Measurements from ENCODE around the gene GALC.
"Not testable (repeated sequence)": the region's sequence is repeated elsewhere in the genome, so short reads cannot be mapped to it uniquely, and the experiment has no call there.

The GALC gene

DNA sequence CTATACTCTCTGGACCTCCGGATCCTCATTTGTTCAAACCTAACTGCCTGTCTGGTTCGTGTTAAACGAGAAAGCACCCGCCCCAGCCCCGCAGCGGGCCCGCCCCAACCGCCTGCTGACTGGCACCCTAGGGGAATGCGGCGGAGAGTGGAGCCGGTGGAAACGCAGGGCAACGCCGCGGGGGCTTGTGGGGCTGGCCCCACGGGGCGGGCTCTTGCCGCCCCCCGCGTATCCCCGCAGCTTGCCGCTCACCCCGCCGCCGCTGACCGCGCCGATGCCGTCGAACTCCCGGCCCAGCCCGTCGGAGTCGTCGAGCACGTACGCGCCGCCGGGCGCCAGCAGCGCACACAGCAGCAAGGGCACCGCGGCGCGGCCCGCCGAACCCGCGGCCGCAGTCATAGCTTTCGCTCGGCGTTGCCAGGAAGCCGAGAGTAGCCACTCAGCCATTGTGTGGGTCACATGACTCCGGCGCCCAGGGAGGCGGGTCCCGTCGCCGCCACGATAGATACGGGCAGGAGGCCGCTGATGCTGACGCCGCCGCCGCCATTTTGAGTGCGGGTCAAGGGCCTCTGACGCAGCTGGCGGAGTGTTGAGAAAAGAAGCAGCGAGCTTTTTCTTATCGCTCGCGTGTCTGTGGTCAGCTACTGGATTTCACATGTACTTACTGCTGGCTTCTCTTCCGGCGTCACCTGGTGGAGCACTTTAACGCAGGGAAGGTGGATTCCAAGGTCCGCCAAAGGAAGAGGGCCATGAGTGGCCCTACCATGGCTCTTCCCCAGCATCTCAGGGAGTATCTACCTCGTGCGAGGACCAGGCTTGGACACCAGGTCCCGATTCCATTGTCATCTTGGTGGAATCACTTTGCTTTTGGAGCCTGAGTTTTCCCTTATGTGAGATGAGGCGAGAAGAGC lies at the start of gene GALC:
TSS of gene GALC (minus strand) at position 465 of the 911 bp plus-strand sequence. CDS start at position 447, 18 bp downstream.
- peak; percentile 96 for DNase-seq (ENCODE audit: low spot score)

DNA sequence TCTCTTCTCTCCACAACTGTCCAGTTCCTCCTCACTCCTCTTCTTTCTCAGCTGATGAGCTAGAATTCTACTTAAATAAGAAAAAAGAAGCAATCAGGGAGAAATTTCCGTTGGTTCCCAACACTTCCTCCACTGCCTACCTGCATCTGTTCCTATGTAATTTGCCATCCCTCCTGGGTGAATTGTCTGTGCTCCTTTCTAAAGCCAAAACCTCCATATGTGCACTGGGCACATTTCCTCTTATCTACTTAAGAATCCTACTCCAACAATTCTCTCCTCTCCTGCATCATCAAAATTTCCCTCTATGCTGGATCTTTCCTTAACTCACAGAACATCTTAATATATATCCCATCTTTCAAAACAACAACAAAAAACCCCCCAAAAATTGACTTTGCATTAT lies 47.2 kb upstream of the GALC start:
- no peak for DNase-seq (ENCODE audit: low spot score)

DNA sequence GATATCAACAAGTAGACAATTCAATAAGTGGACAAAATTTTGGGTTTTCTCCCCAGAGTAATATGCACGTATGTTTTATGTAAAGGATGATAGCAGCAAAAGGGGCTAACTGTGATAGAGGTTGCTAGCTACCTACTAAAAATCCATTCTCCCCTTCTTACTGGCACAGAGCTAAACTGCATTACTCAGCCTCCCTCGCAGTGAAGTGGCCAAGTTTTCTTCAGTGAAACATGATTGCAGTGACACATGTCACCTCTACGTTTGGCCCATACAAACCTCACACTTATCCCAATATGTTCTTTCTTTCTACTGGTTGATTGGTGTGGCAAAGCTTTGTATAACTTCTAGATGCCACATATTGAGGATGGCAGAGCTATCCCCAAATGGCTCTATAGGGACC lies 46.2 kb upstream of the GALC start:
- DNase-seq (ENCODE audit: low spot score): no peak

DNA sequence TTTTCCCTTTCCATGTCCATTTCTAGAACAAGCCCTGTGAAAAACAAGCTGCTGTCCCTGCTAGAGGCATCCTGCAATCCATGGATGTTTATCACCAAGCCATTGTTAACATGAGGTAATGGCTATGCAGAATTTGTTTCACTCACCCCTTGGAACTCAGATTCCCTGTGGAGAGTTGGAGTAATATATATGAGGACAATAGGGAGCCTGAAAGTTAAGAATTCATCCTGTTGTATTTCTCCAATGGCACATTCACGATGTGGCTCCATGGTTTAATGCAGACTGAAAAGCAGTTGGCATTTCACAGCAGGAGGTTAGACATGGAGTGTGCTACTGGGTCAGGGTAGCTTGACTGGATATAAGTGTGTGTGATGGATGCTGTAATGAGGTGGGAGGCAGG lies 44.3 kb upstream of the GALC start:
- no peak for DNase-seq (ENCODE audit: low spot score)

DNA sequence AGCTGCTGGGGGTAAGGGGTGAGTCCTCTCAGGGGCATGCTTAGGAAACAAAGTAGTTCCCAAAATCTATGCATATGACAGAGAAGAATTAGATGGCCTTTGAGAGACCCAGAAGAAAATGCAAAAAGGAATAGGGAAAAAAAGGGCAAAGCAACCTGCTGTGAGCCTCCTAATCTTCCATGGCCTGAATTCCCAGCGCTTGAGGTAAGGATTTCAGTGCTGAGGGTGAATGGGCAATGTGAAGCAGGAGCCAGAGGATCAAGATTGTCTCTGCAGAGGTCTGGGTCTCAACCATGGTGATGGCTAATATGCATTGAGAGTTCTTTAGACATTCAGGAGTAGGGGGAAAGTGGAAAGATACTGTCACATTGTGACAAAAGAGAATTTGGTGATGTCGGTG lies 43.4 kb upstream of the GALC start:
- DNase-seq (ENCODE audit: low spot score): no peak

DNA sequence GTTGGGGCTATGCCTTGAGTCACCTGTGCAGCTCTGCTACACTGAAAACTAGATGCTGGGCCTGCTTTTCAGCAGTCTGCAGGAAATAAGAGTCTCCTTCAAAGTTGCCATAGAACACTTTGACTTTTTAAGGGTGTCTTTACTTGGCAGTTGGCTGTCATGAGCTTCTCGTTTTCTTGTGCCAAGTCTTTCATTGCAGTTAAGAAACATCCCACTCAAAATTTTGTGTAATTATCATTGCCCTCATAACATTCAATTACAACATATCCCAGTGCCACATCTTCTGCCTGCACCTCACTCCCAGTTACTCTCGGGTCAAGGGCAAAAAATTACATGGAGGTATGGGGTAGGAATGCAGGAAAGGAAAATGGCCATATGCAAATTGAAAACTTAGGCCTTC lies 41.1 kb upstream of the GALC start:
- no peak for DNase-seq (ENCODE audit: low spot score)

DNA sequence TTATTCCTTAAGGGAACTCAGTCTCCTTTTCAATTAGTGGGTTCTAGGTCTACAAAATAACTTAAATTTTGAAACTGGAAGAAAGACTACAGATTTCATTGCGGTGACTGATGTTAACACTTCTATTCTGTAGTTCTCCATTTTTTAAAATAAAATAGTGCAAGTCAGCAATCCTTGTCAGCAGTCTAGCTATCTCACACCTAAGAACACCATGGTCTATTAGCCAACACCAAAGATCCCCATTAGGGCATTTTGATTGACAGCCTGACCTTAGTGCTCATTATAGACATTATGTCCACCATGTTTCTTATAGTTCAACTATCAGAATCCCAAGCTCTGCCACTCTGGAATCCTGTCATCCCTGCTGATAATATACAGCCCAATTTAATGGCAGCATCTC lies 39.4 kb upstream of the GALC start:
- DNase-seq (ENCODE audit: low spot score): no peak

DNA sequence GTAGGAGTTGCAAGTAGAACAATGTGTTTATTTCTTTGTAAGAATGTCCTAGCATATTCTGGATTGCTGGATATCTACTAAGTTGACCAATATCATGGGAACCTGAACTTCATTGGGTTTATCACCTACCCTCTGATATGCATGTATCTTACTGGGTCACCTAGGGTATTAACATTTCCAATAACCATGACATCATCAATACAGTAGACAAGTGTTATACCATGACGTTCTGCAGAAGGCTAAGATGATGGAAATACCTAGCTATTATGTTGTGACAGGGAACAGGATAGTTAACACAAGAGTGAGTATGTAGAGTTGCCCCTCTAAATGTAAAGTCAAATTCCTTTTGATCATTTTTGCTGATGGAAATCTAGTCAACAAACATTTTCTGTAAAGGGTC lies 37.9 kb upstream of the GALC start:
- no peak for DNase-seq (ENCODE audit: low spot score)

DNA sequence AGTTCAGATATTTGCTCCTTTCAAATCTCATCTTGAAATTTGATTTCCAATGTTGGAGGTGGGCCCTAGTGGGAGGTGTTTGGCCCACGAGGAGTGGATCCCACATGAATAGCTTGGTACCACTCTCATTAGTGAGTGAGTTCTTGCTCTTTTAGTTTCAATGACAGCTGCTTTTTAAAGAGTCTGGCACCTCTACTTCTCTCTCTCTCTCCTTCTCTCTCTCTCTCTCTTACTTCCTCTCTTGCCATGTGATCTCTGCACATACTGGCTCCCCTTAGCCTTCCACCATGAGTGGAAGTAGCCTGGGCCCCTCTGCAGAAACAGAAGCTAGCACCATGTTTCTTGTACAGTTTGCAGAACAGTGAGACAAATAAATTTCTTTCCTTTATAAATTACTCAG lies 37.1 kb upstream of the GALC start:
- DNase-seq (ENCODE audit: low spot score): no peak

DNA sequence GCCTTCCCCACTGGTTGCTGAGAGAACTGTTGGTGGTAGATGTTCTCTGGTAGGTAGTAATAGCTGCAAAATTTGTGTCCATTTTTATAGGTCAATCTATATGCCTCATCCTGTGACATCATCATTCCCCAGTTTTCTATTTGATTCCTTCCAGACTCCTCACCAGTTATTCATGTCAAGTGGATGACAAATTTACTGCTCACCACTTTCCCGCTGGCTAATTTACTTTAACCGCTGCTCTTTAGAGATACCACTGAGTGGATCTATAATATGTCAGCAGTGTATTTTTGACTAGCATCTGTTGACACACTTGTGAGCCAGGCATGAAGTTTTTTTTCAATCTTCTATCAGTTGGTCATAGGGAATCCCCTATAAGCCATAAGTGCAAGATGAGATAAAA lies 36.5 kb upstream of the GALC start:
- DNase-seq (ENCODE audit: low spot score): no peak

DNA sequence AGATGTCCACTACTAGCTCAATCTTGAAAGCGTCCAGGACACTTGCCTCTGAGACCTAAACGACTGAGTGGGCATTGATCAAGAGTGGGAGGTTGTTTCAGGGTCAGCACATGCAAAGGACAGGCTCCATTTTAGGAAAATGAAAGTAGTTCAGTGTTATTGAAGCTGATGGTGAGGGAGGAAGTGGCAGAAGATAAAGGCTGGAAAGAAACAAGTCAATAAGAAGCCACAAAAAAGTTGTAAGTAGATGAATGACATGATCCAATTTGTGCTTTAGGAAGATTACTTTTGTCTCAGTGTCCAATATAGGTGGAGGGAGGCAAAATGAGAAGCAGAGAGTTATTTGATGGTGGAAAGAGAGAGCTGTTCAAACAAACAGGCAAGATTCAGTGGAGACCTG lies 33.9 kb upstream of the GALC start:
- DNase-seq (ENCODE audit: low spot score): no peak

DNA sequence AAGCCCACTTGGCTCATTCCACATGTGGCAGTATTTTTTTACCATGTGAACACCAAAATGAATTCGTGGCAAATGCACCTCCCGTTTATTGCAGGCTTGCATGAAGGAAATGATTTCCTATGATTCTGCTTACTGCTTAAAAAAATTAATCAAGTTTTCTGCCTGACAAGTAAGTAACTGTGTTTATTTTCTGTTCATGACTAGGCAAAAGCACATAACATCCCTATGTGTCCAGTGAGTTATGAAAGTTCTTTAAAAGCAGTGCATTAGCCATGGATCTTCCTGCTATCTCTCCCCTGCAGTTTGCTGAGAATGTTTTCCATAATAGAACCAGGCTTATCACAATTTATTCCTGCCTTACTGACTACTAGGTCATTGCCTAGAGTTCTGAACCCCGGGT lies 32.3 kb upstream of the GALC start:
- no peak for DNase-seq (ENCODE audit: low spot score)

DNA sequence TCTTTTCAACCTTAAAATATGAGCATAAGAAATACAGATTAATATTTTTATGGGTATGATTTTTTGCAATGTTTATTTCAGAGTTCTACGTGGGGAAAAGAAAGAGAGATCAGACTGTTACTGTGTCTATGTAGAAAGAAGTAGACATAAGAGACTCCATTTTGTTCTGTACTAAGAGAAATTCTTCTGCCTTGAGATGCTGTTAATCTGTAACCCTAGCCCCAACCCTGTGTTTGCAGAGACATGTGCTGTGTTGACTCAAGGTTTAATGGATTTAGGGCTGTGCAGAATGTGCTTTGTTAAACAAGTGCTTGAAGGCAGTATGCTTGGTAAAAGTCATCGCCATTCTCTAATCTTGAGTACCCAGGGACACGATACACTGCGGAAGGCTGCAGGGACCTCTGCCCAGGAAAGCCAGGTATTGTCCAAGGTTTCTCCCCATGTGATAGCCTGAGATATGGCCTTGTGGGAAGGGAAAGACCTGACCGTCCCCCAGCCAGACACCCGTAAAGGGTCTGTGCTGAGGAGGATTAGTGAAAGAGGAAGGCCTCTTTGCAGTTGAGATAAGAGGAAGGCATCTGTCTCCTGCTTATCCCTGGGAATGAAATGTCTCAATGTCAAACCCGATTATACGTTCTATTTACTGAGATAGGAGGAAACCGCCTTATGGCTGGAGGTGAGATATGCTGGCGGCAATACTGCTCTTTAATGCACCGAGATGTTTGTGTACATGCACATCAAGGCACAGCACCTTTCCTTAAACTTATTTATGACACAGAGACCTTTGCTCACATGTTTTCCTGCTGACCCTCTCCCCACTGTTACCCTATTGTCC lies 31.5 kb upstream of the GALC start:
- DNase-seq (ENCODE audit: low spot score): not testable (repeated sequence)

DNA sequence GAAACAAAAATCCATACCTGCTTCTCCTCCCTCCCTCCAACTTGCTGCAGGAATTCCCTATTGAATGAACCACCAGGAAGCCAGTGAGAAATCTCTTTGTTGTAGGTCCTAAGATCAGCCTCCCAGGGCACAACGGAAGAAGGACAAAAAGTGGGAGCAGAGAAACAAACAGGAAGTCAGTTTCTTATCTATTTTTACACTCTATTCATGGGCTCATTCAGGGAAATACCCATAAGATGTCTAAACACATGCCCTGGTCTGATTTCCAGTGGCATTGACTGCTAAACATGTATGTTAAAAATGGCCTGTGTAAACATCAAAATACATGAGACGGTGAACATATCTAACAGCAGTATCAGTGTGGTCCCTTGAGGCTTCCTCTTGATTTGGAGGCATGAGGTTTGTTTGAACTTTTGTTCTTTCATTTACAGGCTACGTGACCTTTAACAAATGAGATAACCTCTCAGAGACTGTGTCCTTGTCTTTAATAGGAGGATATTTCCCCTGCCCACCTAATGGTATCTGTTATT lies 30.7 kb upstream of the GALC start:
- DNase-seq (ENCODE audit: low spot score): no peak

DNA sequence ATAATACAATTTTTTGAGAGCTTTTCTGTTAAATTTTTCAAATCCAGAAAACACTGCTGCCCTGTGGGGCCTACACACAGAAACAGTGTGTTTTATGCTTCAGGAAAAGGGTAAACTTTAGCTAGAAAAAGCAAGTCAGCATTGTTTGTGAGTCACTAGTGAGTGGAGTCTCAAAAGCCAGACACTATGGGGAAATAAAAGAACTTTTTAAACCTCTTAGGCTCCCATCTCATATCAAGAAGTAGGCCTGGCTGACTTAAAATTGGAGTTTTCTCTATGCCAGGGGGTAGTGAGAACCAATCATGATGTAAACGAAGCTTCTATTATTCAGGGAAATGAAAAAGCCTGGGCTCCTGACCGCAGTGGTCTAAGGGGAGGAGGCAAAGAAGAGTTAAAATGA lies 24.6 kb upstream of the GALC start:
- no peak for DNase-seq (ENCODE audit: low spot score)

DNA sequence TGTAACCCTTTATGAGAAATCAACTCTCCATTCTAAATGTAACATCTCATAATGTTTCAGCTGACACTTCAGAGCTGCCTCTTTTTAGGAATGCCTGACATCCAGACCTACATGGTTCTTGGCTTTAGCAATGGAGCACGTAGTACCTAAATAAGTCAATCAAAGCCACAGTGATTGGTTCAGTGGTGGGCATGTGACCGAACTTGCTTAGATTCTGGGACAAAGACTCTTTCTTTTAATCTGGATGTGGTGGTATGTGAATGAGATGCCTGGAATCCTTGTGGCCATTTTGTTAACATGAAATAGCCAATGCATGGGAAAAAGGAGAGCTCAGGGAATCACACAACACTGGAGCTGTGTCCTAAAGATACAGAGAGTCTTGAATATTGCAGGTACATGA lies 23.8 kb upstream of the GALC start:
- no peak for DNase-seq (ENCODE audit: low spot score)

DNA sequence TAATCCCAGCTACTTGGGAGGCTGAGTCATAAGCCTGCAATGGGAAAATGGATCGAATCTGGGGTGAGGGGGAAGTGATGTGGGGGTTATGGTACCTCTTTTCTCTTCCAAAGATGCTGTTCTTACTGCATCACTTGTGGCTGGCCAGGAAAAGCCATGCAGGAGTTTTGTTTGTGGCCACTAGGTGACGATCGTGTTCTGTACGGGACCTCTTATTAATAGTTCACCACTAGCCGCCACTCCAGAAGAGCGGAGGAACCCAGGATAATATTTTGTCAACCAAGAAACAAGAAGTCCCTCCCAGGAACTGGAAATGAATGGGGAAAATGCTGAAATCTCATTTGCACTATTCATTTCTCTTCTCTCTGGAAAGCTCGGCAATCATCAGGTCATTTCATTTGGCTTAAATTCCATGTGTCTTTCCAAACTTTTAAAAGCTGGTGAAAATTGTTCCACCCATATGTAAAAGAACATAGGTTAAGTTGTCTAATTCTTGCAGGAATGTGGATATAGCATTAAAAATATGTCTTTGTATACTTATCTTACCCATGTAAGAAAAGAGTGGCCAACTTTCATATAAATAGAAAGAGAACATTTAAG lies 20.9 kb upstream of the GALC start:
- DNase-seq (ENCODE audit: low spot score): peak; percentile 68

DNA sequence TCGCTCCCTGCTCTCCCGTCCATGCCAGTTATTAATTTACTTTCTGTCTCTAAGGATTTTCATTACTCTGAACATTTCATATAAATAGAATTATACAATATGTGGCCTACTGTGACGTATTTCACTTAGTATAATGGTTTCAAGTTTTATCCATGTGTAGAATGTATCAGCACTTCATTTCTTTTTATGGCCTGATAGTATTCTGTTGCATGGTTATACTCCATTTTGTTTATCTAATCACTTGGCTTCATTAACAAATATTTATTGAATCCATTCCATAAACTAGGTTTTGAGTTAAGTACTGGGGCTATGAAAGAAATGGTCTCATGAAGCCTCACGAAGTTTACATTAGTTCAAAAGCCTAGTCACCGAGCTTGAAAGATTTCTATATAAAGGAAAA lies 19.5 kb upstream of the GALC start:
- DNase-seq (ENCODE audit: low spot score): no peak

DNA sequence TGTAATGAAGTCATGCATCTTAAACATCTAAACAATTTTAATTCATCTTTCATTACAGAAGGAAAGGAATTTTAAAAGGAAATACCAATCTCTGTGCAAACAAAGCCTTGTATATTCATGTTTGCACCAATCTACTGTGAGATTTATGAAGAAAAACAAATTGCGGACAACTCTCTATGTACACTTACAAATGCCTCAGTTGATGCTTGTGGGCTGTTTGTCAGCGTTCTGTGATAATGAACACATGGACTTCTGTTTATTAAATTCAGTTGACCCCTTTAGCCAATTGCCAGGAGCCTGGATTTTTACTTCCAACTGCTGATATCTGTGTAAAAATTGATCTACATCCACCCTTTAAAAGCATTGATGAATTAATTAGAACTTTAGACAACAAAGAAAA lies 17.3 kb upstream of the GALC start:
- DNase-seq (ENCODE audit: low spot score): no peak

DNA sequence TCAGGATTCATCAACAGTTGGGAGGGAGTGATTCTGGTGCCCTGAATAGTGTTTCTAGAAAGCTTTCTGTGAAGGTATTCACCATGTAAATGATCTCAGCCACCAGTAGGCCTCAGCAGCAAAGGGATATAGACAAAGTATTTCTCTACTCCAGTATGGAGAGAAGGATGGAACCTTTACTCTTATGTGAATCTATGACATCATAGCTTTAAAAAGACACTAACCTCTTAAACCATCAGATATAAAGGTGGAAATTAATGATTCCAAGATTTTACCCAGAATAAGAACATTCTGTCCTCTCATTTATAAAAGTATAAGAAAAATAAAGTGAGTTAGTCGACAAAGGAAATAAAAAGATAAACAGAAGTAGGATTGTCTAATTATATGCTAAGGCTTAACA lies 16.5 kb upstream of the GALC start:
- no peak for DNase-seq (ENCODE audit: low spot score)

DNA sequence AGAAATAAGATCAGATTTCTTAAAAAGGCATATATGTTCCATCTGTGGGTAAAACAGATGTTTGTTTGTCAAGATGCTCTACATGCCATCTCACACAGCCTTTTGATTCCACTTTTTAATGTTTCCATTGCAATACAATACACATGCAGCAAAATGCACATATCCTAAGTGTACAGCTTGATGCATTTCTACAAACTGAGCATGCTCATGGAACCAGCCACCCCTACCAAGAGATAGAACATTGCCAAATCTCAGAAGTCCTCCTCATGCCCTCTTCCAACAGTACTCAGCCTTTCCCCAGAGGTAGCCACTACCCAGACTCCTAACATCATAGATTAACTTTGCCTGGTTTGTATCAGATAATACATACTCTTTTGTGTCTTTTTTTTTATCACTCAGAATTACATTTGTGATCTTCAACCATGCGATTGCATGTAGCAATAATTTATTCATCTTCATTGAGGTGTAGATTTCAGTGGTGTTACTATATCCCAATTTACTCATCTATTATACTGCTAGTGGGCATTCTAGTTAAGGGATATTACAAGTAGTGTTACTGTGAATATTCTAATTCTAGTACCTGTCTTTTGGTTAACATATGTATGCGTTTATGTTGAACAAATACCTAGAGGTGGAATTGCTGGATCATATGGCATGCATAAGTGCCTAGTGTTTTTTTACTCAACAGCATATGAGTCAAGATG lies 15.2 kb upstream of the GALC start:
- no peak for DNase-seq (ENCODE audit: low spot score)

DNA sequence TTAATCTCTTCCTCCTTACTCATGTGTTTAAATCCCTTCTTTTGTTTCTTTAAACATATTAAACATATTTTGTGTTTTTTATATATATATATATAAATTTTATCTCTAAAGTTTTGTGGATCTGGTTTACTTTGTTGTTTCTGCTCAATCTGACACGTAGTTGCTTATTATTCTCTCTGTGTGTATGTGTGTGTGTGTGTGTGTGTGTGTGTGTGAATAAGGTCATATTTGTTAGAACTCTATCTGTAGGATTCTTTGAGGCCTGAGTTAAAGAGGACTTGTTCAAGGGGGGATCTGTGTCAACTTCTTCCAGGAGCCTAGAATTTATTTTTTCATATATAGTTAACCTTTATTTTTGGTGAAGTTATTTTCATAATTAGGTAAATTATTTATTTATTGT lies 14.6 kb upstream of the GALC start:
- DNase-seq (ENCODE audit: low spot score): no peak

Measured in ecto neural progenitor cell (in vitro differentiated cells).